SK-N-DZ (cell line): Measurements from ENCODE around the gene DUSP16.
"Not testable (repeated sequence)": the region's sequence is repeated elsewhere in the genome, so short reads cannot be mapped to it uniquely, and the experiment has no call there.

Source experiments
- DNase-seq: peaks from one replicate; pipeline ENCODE4 v3.0.0-alpha.2; 2015; ENCODE audit warnings: low spot score

The DUSP16 gene

DNA sequence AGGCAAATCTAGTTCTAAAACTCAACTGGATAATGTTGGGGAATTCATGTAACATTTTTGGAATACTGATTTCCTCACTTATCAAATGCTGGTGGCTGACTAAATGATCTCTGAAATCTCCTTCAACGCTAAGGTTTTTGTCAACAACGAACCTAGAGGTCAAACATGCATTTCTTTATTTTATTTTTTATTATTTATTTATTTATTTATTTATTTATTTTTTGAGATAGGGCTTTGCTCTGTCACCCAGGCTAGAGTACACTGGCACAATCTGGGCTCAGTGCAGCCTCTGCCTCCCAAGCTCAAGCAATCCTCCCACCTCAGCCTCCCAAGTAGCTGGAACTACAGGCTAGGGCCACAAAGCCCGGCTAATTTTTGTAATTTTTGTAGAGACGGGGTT, 64.5 kb downstream of the DUSP16 start:
- DNase-seq: no peak

GRCh38 chr12:12495536-12495935, 67.1 kb downstream of the DUSP16 start:
- no peak for DNase-seq

DNA sequence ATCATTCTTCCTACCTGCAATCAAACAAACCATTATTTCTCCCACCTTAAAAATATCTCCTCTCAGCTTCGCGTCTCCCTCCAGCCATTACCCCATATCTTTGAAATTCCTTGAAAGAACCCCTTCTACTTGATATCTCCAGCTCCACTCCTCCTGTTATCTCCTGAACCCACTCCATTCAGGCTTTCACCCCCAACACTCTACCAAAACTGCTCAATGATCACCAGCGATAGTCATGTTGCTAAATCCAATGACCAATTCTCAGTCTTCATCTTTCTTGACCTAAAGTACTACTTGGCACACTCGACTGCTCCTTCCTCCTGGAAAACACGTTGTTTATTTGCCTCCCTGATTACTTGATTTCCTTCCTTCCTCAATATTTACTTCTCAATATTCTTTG, 70.1 kb downstream of the DUSP16 start:
- DNase-seq: no peak

DNA sequence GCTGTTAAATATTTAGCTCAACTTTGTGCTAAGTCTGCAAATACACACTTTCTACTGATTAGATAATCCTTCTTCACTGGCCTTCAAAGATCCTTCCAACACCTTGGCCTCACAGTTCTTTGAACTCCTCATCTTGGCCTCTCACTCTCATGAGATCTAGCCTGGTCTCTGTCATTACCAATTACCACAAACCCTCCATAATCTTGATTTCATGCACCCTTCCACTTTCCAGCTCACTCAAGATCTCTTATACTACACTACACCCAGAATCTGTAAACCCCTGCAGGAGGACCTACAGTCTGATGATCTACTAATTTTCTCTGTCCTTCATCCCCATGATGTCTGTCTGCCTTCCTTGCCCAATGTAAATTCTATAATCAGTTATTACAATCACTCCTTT, 71.1 kb downstream of the DUSP16 start:
- DNase-seq: no peak

DNA sequence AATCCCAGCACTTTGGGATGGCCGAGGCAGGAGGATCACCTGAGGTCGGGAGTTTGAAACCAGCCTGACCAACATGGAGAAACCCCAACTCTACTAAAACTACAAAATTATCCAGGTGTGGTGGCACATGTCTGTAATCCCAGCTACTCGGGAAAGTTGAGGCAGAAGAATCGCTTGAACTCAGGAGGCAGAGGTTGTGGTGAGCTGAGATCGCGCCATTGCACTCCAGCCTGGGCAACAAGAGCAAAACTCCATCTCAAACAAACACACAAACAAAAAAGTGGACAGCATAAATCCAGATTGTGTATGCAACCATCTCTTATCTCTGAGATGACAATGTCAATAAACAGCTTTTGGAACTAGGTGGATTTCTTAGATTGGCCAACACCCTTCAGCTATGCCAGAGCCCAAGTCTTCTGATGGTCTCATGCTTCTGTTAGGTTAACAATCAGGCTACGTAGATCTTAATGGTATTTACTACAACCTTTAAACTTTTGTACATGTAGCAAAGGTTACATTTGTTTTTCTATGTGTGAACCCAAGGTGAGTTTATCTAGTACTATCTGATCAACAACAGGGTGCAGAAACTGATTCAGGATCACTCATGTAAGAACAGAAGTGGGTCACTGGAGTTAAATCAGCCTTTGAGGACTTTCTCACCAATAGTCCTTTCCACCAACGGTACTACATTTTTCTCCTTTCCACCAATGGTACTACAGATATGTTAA, 73.7 kb downstream of the DUSP16 start:
- no peak for DNase-seq

DNA sequence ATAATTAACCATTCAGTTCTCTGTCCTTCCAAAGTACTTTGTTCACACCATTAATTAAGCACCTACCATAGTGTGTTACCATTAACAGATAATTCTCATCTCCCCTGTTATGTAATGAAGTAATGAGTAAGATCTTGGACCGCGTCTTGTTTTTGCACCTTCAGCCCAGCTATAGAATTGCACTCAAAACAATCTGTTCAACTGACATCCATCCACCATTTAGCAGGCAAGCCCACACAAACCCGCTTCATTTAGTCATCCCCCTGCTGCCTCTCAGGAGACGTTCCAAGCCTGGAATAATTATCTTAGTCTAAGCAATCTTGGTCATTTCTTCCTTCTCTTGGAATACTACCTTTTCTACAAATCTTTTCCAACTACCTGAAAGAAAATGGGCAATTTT, 74.4 kb downstream of the DUSP16 start:
- DNase-seq: no peak

GRCh38 chr12:12487490-12487889, 75.2 kb downstream of the DUSP16 start:
- no peak for DNase-seq

- no peak for DNase-seq
These were observed 75.9 kb downstream of the DUSP16 start for GRCh38 chr12:12486661-12487240.

GRCh38 chr12:12483438-12483837, 79.2 kb downstream of the DUSP16 start:
- DNase-seq: no peak

DNA sequence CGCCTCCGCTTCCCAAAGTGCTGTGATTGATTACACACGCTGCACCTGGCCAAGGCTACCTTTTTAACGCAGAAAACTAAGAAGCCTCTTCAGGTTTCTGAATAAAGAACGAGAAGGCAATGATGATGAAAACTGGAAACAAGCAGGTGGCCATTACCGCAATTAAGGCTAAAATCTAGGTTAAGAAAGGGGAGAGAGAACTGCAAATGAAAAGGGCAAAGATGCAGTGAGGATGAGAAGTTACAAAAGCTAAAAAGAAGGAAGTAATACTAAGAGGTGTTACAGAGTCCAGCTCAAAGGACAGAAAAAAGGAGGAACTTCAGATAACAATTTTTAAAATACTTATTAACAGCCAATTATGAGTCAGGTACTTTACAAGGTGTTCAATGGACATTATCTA, 79.7 kb downstream of the DUSP16 start:
- no peak for DNase-seq

DNA sequence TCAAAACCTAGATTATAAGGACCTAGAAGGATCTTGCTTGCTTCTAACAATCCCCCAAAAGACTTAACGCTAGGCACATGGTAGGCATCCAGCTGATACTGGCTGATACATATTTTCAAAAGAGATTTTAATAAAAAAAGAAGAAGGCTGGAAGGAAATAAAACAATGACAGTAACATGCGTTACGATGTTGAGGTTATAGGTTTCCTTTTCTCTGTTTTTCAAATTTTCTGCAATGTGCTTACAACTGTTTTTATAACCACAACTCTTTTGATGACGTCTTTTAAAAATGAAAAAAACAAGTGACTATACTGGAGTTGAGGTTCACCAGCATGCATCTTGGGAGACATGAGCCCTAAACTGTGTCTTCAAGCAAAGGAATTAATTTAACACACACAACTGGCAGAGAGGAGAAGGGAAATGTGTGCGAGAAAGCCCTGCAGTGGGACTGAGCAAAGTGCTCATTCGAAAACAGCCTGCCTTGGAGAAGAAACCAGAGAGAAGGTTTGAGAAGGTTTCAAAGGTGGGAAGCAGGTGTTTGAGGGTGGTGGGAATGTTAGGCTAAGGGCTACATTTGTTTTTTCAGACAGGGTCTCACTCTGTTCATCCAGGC, 80.4 kb downstream of the DUSP16 start:
- no peak for DNase-seq

GRCh38 chr12:12481631-12482030, 81.0 kb downstream of the DUSP16 start:
- DNase-seq: no peak

- DNase-seq: no peak
These were observed 82.6 kb downstream of the DUSP16 start for GRCh38 chr12:12480074-12480473.

DNA sequence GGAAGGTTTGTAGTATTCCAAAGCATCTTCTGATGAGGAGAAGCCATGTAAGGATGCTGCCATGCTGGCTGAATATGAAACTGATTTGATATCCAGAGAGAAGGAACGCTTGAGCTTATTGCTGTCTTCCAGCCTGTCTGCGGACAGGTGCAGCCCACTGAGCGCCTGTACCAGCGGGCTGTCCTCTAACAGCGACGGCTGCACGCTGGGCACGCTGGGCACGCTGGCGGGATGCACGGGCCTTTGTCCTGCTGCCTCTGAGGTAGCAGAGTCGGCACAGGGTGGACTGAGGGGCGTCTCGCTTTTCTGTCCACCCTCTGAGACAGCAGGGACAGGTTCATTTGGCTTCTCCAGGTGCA, 85.2 kb downstream of the DUSP16 start:
- no peak for DNase-seq

DNA sequence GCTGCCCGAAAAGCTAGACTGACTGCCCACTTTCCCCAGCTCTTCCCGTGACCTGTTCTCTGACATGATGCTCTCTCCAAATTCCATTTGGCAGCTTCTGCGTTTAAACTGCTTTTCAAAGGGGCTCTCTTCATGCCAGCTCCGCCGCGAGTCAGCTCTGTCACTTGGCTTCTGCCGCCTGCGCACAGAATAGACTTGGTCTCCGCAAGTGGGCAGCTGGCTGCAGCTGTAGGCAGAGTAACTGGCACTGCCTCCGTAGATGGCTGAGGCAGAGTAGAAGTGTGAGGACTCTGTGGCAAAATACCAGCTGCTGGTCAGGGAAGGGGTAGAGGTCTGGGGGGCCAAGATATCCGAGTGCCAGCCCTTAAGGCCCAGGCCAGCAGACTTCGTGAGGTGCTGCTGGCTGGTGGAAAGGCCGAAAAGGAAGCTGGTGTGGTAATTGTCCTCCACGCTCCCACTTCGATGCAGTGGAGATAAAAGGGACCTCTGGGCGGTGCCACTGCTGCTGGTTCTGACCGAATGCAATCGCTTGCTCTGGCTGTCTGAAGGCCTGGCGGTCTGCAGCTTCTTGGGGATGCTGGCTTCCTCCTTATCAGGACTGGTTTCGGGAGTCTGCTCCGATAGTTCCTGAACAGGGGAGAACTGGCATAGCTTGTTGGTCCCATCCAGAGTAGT, 85.7 kb downstream of the DUSP16 start:
- DNase-seq: no peak

- no peak for DNase-seq
These were observed 87.5 kb downstream of the DUSP16 start for GRCh38 chr12:12474931-12475795.

GRCh38 chr12:12474471-12474928, 88.2 kb downstream of the DUSP16 start:
- DNase-seq: no peak

DNA sequence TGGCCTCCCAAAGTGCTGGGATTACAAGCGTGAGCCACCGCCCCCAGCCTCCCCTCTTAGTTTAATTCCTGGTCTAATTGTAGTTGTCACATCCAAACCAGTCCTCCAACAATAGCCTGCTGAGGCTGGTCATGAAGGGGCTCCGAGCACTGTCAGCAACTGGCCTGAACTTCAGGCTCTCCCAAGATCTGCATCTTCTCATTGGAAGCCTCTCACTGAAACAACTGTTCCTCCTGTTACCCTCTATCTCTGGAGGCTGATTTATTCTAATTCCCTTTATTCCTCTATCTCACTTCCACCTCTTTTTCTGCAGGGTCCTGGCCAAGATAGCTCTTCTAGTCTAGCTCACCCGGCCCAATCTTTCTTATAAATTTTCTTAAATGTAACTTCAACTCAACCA, 89.4 kb downstream of the DUSP16 start:
- DNase-seq: no peak

DNA sequence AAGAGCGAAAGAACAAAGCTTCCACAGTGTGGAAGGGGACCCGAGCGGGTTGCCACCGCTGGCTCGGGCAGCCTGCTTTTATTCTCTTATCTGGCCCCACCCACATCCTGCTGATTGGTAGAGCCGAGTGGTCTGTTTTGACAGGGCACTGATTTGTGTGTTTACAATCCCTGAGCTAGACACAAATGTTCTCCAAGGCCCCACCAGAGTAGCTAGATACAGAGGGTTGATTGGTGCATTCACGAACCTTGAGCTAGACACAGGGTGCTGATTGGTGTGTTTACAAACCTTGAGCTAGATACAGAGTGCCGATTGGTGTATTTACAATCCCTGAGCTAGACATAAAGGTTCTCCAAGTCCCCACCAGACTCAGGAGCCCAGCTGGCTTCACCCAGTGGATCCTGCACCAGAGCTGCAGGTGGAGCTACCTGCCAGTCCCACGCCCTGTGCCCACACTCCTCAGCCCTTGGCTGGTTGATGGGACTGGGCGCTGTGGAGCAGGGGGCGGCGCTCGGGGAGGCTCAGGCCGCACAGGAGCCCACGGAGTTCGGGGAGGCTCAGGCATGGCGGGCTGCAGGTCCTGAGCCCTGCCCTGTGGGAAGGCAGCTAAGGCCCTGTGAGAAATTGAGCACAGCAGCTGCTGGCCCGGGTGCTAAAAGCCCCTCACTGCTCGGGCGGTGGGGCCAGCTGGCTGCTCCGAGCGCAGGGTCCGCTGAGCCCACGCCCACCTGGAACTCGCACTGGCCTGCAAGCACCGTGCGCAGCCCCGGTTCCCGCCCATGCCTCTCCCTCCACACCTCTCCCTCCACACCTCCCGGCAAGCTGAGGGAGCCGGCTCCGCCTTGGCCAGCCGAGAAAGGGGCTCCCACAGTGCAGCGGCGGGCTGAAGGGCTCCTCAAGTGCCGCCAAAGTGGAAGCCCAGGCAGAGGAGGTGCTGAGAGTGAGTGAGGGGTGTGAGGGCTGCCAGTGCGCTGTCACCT, 90.4 kb downstream of the DUSP16 start:
- not testable (repeated sequence) for DNase-seq

GRCh38 chr12:12470751-12471306, 91.8 kb downstream of the DUSP16 start:
- no peak for DNase-seq
